Activated naive CD4-positive, alpha-beta T cell treated with anti-CD3 and anti-CD28 coated beads, Interleukin-2, amount 50 U/mL, for 24 hours (primary cell): Measurements from ENCODE around the gene DTNB.

ENCODE experiments used
- H3K27ac Mint-ChIP-seq: one replicate; pipeline ENCODE4 v1.8.0; 2021; ENCODE audit warnings: mild to moderate bottlenecking, mixed read lengths
- H3K27me3 Mint-ChIP-seq: one replicate; pipeline ENCODE4 v1.8.0; 2021; ENCODE audit warnings: mixed read lengths
- H3K36me3 Mint-ChIP-seq: one replicate; pipeline ENCODE4 v1.8.0; 2021; ENCODE audit warnings: mixed read lengths
- H3K4me1 Mint-ChIP-seq: one replicate; pipeline ENCODE4 v1.8.0; 2021; ENCODE audit warnings: mixed read lengths
- H3K4me3 Mint-ChIP-seq: one replicate; pipeline ENCODE4 v1.8.0; 2021; ENCODE audit warnings: mild to moderate bottlenecking, mixed read lengths
- H3K9me3 Mint-ChIP-seq: one replicate; pipeline ENCODE4 v1.8.0; 2021; ENCODE audit warnings: mixed read lengths

Gene DTNB

DNA sequence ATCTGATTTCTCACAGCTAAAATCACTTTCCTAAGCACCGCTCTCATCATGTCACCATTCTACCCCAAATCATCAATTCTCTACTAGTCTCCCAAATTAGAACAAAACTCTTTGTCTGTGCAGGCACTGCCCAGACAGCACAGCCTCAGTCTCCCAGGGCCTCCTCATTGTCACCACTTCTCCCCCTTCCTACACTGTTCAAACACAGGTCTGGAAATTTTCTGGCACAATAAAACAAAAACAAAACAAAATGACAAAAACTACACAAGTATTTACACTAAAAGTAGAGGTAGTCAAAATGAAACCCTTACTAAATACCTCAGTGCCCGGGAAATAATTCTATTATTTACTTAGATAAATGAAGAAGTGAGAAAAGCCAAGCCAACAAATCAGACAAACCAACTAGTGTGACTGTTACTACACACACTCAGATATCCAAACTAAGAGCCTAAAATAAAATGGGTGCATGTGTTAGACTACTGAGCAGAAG is 175.4 kb downstream of the DTNB start:
- Mint-ChIP-seq H3K4me3 (no peak overlapping the region), H3K27me3 (no peaks in the 10 kb centered on the region), H3K36me3 (no peaks in the 10 kb centered on the region), H3K27ac (no peak overlapping the region), H3K4me1 (no peaks in the 10 kb centered on the region), H3K9me3 (no peaks in the 10 kb centered on the region)

DNA sequence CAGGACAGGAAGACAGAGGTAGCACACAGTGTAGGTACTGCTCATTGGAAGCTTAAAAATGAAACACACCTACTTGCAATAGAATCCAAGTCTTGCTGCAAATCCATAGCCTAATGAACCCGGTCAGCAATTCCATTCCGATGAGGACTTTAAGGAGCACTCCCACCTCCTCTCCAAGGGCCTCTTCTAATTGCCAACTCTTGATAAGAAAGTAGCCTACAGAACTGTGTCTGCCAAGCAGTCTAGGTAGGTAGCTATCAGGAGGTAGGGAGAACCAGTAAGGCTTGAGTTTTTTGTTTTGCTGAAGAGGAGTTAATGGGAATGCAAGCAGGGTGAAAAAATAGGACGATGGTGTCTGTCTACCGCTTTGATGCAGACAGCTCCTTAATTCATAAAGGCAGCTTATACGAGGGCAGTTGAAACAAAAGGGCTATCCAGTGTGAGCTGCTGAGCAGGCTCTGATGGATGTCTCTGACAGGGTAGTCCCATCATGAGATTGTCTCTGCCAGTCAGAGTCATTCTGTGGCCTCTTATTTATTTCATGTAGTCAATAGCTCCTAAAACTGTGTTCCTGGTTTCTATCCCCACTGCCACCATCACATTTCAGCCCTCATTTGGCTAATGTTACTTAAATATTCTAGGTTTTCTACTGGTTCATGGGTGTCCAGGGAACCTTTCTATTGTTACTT is 176.0 kb downstream of the DTNB start:
- H3K4me3 Mint-ChIP-seq: no peak overlapping the region
- no peaks in the 10 kb centered on the region for H3K27me3 Mint-ChIP-seq
- H3K27ac Mint-ChIP-seq: no peak overlapping the region
- H3K36me3 Mint-ChIP-seq: no peaks in the 10 kb centered on the region
- no peaks in the 10 kb centered on the region for H3K4me1 Mint-ChIP-seq
- H3K9me3 Mint-ChIP-seq: no peaks in the 10 kb centered on the region

DNA sequence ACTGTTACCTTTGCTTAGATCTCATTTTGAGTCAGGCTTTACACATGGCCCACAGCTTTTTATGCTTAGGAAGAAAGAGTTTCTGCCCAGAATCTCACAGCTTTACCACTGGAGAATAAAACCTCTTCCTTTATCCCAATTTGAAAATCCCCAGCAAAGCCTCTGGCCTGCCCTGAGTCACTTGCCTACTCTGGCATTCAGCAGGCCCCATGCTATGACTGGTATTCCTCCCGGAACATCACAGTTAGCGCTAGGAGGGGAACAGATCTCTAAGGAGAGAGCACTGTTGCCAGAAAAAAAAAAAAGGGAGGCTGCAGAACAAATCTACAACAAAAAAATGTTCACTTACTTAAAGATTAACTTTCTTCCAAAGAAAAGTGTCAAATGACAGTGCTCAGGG is 178.8 kb downstream of the DTNB start:
- Mint-ChIP-seq H3K4me3 (no peak overlapping the region), H3K27ac (no peak overlapping the region), H3K4me1 (no peaks in the 10 kb centered on the region), H3K27me3 (no peaks in the 10 kb centered on the region), H3K36me3 (no peaks in the 10 kb centered on the region), H3K9me3 (no peaks in the 10 kb centered on the region)

DNA sequence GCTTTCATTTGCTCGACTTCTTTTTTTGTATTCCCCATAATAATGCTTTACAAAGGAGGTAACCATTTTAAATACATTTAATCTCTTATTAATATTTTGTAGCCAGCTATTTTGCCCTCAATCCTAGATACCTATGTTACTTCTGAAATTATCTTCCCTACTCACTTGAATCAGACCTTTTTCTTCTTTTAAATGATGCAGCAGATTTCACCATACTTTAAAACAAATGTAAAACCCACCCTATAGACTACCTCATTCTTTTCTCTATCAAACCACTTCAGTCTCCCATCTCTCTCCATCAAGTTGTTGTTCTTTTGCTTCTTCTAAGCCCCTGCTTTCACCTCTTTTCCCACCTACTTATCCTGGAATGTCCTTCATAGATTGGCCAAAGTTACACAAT is 180.2 kb downstream of the DTNB start:
- H3K36me3 Mint-ChIP-seq: no peaks in the 10 kb centered on the region
- no peaks in the 10 kb centered on the region for H3K9me3 Mint-ChIP-seq

GRCh38 chr2:25492726-25493125 is 180.7 kb downstream of the DTNB start:
- Mint-ChIP-seq H3K9me3 (no peaks in the 10 kb centered on the region), H3K27me3 (no peaks in the 10 kb centered on the region), H3K27ac (no peak overlapping the region), H3K4me1 (no peaks in the 10 kb centered on the region), H3K4me3 (no peak overlapping the region), H3K36me3 (no peaks in the 10 kb centered on the region)

More for the DNA sequence above, 180.2 kb downstream of the DTNB start:
- H3K27me3 Mint-ChIP-seq: no peaks in the 10 kb centered on the region
- H3K27ac Mint-ChIP-seq: no peak overlapping the region
- H3K4me3 Mint-ChIP-seq: no peak overlapping the region
- no peaks in the 10 kb centered on the region for H3K4me1 Mint-ChIP-seq

DNA sequence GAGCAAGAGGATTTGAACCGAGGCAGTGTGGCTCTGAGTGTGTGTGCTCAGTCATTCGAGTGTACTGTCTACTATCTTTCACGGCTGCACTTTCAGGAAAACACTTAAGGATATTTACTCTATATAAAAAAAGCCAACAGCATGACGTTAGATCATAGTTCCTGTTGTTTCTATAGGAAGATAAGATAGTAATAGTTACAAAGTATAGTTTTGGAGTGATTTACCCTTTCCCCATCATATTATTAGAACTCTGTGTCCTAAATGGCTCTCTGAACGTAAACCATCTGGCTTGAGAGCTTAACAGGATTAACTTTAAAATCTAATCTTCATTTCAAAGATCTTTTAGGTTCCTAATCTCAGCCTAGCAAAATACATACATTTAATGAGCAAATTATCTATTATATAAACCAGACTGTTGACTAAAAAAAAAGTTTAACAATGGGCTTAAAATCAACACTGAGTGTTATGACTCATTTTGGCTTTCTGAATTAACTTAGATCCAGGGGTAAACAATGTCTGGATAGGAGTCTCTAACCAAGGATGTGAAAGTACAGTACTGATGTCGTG is 181.3 kb downstream of the DTNB start:
- Mint-ChIP-seq H3K9me3 (no peaks in the 10 kb centered on the region), H3K27ac (no peak overlapping the region), H3K27me3 (no peaks in the 10 kb centered on the region), H3K4me1 (no peaks in the 10 kb centered on the region), H3K4me3 (no peak overlapping the region), H3K36me3 (peaks cover 2% of the 10 kb centered on the region)

- Mint-ChIP-seq H3K36me3 (peaks cover 2% of the 10 kb centered on the region), H3K27ac (no peak overlapping the region), H3K4me1 (no peaks in the 10 kb centered on the region), H3K27me3 (no peaks in the 10 kb centered on the region), H3K4me3 (no peak overlapping the region), H3K9me3 (no peaks in the 10 kb centered on the region)
These were observed 182.2 kb downstream of the DTNB start for GRCh38 chr2:25491003-25491696.

DNA sequence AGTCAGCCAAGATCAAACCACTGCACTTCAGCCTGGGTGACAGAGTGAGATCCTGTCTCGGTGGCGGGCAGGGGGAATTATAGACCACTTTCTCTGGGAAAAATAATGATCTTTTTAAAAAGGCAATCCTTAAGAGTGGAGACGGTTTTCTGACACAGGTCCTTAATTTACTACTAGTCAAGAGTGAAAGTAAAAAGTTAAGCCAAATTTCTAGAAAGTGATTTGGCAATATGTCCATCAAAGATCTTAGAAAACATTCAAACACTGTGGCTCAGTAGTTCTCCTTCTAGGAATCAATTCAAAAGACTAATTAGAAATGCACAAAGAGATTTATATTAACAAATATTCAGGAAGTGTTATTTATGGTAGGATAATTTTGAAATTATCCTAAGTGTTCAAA is 183.2 kb downstream of the DTNB start:
- Mint-ChIP-seq H3K4me3 (no peak overlapping the region), H3K4me1 (no peaks in the 10 kb centered on the region), H3K27ac (no peak overlapping the region)

GRCh38 chr2:25489631-25490030 is 183.7 kb downstream of the DTNB start:
- Mint-ChIP-seq H3K9me3 (no peaks in the 10 kb centered on the region), H3K27ac (no peak overlapping the region), H3K4me1 (no peaks in the 10 kb centered on the region), H3K36me3 (peaks cover 2% of the 10 kb centered on the region), H3K27me3 (no peaks in the 10 kb centered on the region), H3K4me3 (no peak overlapping the region)

More for the DNA sequence above, 183.2 kb downstream of the DTNB start:
- Mint-ChIP-seq H3K9me3 (no peaks in the 10 kb centered on the region), H3K27me3 (no peaks in the 10 kb centered on the region), H3K36me3 (peaks cover 2% of the 10 kb centered on the region)

GRCh38 chr2:25483607-25484266 is 189.6 kb downstream of the DTNB start:
- no peaks in the 10 kb centered on the region for H3K9me3 Mint-ChIP-seq
- peaks cover 3% of the 10 kb centered on the region for H3K36me3 Mint-ChIP-seq
- H3K4me3 Mint-ChIP-seq: no peak overlapping the region
- no peak overlapping the region for H3K27ac Mint-ChIP-seq
- no peaks in the 10 kb centered on the region for H3K27me3 Mint-ChIP-seq
- no peaks in the 10 kb centered on the region for H3K4me1 Mint-ChIP-seq

DNA sequence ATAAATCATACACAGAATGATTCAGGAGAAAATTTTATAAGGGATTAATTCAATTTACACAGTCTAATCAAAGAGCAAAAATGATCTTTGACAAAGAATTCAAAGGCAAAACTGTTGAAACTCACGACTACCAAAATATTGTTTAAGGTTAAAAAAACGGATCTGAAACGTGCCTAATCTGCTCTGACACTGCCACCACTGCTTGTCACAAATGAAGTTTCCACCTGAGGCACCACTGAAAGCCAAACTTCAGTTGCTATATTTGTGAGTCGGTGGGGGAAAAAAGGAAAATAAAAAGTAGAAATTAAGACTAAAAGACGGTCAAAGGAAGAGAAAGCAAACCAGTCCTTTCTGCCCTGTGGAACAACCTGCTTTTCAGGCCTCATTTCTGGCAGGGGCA is 191.0 kb downstream of the DTNB start:
- H3K27ac Mint-ChIP-seq: no peak overlapping the region
- no peaks in the 10 kb centered on the region for H3K27me3 Mint-ChIP-seq
- no peaks in the 10 kb centered on the region for H3K4me1 Mint-ChIP-seq
- no peaks in the 10 kb centered on the region for H3K9me3 Mint-ChIP-seq
- no peak overlapping the region for H3K4me3 Mint-ChIP-seq
- peaks cover 9% of the 10 kb centered on the region for H3K36me3 Mint-ChIP-seq

GRCh38 chr2:25481381-25482300 is 191.7 kb downstream of the DTNB start:
- H3K4me3 Mint-ChIP-seq: no peak overlapping the region
- no peaks in the 10 kb centered on the region for H3K27me3 Mint-ChIP-seq
- peaks cover 8% of the 10 kb centered on the region for H3K36me3 Mint-ChIP-seq
- H3K27ac Mint-ChIP-seq: no peak overlapping the region
- H3K4me1 Mint-ChIP-seq: no peaks in the 10 kb centered on the region
- no peaks in the 10 kb centered on the region for H3K9me3 Mint-ChIP-seq

DNA sequence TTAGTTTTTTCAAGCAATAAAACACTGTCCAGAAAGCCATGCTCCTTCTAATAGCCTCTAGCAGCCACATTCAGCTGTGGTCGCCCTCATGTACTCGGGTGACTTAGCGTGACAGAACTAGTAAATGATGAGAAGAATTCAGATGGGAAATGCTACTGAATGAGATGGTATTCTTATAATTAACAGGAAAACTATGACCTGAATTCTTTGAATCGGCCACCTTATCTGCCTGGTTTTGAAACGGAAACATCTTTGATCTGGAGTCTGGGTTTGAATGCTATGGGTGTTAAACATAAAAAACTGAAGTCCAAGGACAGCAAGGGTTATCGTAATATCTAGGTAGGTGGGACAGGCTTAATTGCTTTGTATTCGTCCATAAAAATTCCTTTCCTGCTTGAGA is 192.8 kb downstream of the DTNB start:
- no peak overlapping the region for H3K27ac Mint-ChIP-seq
- peaks cover 13% of the 10 kb centered on the region for H3K36me3 Mint-ChIP-seq
- H3K27me3 Mint-ChIP-seq: no peaks in the 10 kb centered on the region
- H3K4me1 Mint-ChIP-seq: no peaks in the 10 kb centered on the region
- H3K9me3 Mint-ChIP-seq: no peaks in the 10 kb centered on the region
- H3K4me3 Mint-ChIP-seq: no peak overlapping the region

DNA sequence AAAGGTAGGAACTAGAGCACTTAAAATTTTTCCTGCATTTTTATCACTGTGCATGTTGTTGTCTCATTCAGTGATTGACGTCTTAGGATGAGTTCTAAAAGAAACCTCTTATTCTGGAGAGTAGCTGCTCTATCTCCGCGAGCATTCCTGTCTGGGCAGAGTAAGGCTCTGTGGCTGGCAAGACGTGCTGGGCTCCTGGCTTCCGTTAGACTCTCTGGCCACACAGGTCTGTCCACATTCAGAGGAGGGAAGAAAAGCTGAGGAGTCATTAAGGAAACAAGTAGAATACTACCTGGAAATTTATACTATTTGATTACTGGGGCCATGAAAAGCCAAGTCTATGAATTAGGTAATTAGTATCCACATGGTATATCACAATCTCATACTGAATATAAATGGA is 193.6 kb downstream of the DTNB start:
- Mint-ChIP-seq H3K36me3 (peaks cover 19% of the 10 kb centered on the region), H3K9me3 (no peaks in the 10 kb centered on the region), H3K27ac (no peak overlapping the region), H3K4me3 (no peak overlapping the region), H3K27me3 (no peaks in the 10 kb centered on the region), H3K4me1 (no peaks in the 10 kb centered on the region)

GRCh38 chr2:25478736-25479135 is 194.6 kb downstream of the DTNB start:
- Mint-ChIP-seq H3K36me3 (peaks cover 22% of the 10 kb centered on the region), H3K4me1 (no peaks in the 10 kb centered on the region), H3K27ac (no peak overlapping the region), H3K4me3 (no peak overlapping the region), H3K27me3 (no peaks in the 10 kb centered on the region), H3K9me3 (no peaks in the 10 kb centered on the region)
